Loucy (cell line): ENCODE measurements around the gene SQSTM1.

Source experiments
- EZH2phosphoT487 ChIP-seq: fragments of 200-600 bp; IDR thresholded peaks from 2 replicates; pipeline ENCODE4 v1.6.1; 2018; ENCODE audit warnings: antibody characterized with exemption, mild to moderate bottlenecking, moderate library complexity, borderline replicate concordance
- TF ChIP-seq, protein P1 (sequence below): fragments of 200-600 bp; sonication (generic); conservative IDR thresholded peaks from 2 replicates; pipeline ENCODE4 v1.5.1; 2014; ENCODE audit warnings: mild to moderate bottlenecking, antibody characterized with exemption, low read length

DNA sequence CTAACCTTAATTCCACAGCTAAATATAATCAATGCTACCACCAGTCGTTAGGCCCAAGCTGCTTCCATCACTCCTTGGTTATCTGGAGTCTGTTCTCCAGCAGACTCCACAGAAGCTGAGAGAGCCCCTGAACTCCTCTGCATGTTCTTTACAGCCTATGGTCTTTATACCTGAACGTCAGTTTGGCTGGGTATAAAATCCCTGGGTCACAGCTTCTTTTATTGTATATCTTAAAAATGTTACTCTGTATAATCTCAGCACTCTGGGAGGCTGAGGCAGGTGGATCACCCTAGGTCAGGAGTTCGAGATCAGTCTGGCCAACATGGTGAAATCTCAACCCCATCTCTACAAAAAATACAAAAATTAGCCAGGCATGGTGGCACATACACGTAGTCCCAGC, 61.6 kb downstream of the SQSTM1 start:
- TF ChIP-seq, protein P1, sequence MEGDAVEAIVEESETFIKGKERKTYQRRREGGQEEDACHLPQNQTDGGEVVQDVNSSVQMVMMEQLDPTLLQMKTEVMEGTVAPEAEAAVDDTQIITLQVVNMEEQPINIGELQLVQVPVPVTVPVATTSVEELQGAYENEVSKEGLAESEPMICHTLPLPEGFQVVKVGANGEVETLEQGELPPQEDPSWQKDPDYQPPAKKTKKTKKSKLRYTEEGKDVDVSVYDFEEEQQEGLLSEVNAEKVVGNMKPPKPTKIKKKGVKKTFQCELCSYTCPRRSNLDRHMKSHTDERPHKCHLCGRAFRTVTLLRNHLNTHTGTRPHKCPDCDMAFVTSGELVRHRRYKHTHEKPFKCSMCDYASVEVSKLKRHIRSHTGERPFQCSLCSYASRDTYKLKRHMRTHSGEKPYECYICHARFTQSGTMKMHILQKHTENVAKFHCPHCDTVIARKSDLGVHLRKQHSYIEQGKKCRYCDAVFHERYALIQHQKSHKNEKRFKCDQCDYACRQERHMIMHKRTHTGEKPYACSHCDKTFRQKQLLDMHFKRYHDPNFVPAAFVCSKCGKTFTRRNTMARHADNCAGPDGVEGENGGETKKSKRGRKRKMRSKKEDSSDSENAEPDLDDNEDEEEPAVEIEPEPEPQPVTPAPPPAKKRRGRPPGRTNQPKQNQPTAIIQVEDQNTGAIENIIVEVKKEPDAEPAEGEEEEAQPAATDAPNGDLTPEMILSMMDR: no peak
- TF ChIP-seq EZH2phosphoT487: no peak
